ENCODE measurements around the gene GNG2.

The GNG2 gene

GRCh38 chr14:51856792-51857296 is 3.6 kb upstream of the GNG2 start:
- no peak for DNase-seq

- DNase-seq = no peak
Measured at GRCh38 chr14:51859131-51859530, 1.3 kb upstream of the GNG2 start.

- peak; percentile 53 for DNase-seq
Measured at GRCh38 chr14:51860825-51861499, 550 bp downstream of the GNG2 start.

GRCh38 chr14:51862176-51862796 is 1.9 kb downstream of the GNG2 start:
- DNase-seq = peak; percentile 63

- no peak for DNase-seq
Measured at GRCh38 chr14:51862860-51863259, 2.4 kb downstream of the GNG2 start.

- peak; percentile 74 for DNase-seq
Measured at GRCh38 chr14:51865953-51866747, 5.7 kb downstream of the GNG2 start.

- peak; percentile 50 for DNase-seq
Measured at GRCh38 chr14:51867741-51868140, 7.3 kb downstream of the GNG2 start.

GRCh38 chr14:51868405-51868804 is 8.0 kb downstream of the GNG2 start:
- DNase-seq = no peak

GRCh38 chr14:51869411-51870100 is 9.1 kb downstream of the GNG2 start:
- peak; percentile 66 for DNase-seq

- DNase-seq = no peak
Measured at GRCh38 chr14:51870606-51871005, 10.2 kb downstream of the GNG2 start.

GRCh38 chr14:51871846-51872245 is 11.4 kb downstream of the GNG2 start:
- no peak for DNase-seq

- DNase-seq = no peak
Measured at GRCh38 chr14:51872396-51872795, 12.0 kb downstream of the GNG2 start.

GRCh38 chr14:51873221-51873893 is 12.9 kb downstream of the GNG2 start:
- DNase-seq = peak; percentile 64

GRCh38 chr14:51877810-51878209 is 17.4 kb downstream of the GNG2 start:
- DNase-seq = no peak

- DNase-seq = no peak
Measured at GRCh38 chr14:51879170-51879569, 18.8 kb downstream of the GNG2 start.

- DNase-seq = no peak
Measured at GRCh38 chr14:51880835-51881580, 20.6 kb downstream of the GNG2 start.

- no peak for DNase-seq
Measured at GRCh38 chr14:51881636-51882035, 21.2 kb downstream of the GNG2 start.

- DNase-seq = no peak
Measured at GRCh38 chr14:51883232-51883631, 22.8 kb downstream of the GNG2 start.

- DNase-seq = peak; percentile 49
Measured at GRCh38 chr14:51884086-51884927, 23.9 kb downstream of the GNG2 start.

- DNase-seq = no peak
Measured at GRCh38 chr14:51889851-51890250, 29.4 kb downstream of the GNG2 start.

- no peak for DNase-seq
Measured at GRCh38 chr14:51894250-51894649, 33.8 kb downstream of the GNG2 start.
